Transverse colon (tissue), 4 donors: ENCODE results near the gene STARD9. TPM values are rescaled to one million over a fixed set of nuclear protein-coding genes. Genes with fewer than 3 reads are reported as not detected.

ENCODE experiments used
- DNase-seq: peaks from one replicate; pipeline ENCODE4 v3.0.0-alpha.2; 2019
- H3K27ac ChIP-seq, 4 donors: fragments of 200-600 bp; sonication (generic); 2 replicates each; pipeline ENCODE4 v1.5.1; 2016 to 2018; ENCODE audit warnings: inconsistent platforms in 4 of 4
- H3K27me3 ChIP-seq: fragments of 200-600 bp; sonication (generic); 2 replicates; pipeline ENCODE4 v1.5.1; 2017; ENCODE audit warnings: inconsistent platforms
- H3K36me3 ChIP-seq, 4 donors: fragments of 200-600 bp; sonication (generic); 2 replicates each; pipeline ENCODE4 v1.5.1; 2017 to 2019; ENCODE audit warnings: inconsistent platforms in 4 of 4
- H3K4me1 ChIP-seq, 4 donors: fragments of 200-600 bp; sonication (generic); 2 replicates each; pipeline ENCODE4 v1.5.1; 2017 to 2020; ENCODE audit warnings: inconsistent platforms in 4 of 4
- H3K4me3 ChIP-seq, 4 donors: fragments of 200-600 bp; sonication (generic); 1 replicate in 1 of 4; 2 replicates in 3 of 4; pipeline versions ENCODE4 v1.5.1 to v1.6.1; 2017 to 2019; ENCODE audit warnings: inconsistent platforms in 4 of 4
- H3K9me3 ChIP-seq, 2 donors: fragments of 200-600 bp; sonication (generic); 2 replicates each; pipeline ENCODE4 v1.5.1; 2017 to 2019; ENCODE audit warnings: inconsistent platforms in 2 of 2
- CTCF ChIP-seq, 5 experiments: fragments of 200-600 bp in 3 of 5; fragments of 450-650 bp in 2 of 5; sonication (generic) in 3 of 5; IDR thresholded peaks; 1 replicate in 2 of 5; 2 replicates in 3 of 5; pipeline ENCODE4 v1.5.1; 2016 to 2017; ENCODE audit warnings: antibody characterized with exemption in 5 of 5, inconsistent platforms in 3 of 5, mild to moderate bottlenecking in 2 of 5, moderate library complexity in 1 of 5
- EP300 ChIP-seq: sonication (generic); formaldehyde crosslinking; IDR thresholded peaks from one replicate; pipeline ENCODE4 v1.6.1; 2017; ENCODE audit warnings: antibody characterized with exemption, low read depth
- POLR2A ChIP-seq: fragments of 450-650 bp; IDR thresholded peaks from one replicate; pipeline ENCODE4 v1.6.1; 2016; ENCODE audit warnings: antibody characterized with exemption, mild to moderate bottlenecking, moderate library complexity
- POLR2AphosphoS5 ChIP-seq, 3 donors: sonication (generic); formaldehyde crosslinking; IDR thresholded peaks; one replicate each; pipeline ENCODE4 v1.6.1; 2016; ENCODE audit warnings: antibody characterized with exemption in 3 of 3
- WGBS, 2 donors: methylation state at CpG; one replicate each; pipeline ENCODE4 v1.1.5; 2018; ENCODE audit warnings: low coverage in 1 of 2; 5-methylcytosine and 5-hydroxymethylcytosine counted together
- in situ Hi-C, 4 donors: fragments of 200-750 bp; cut with MboI; loops; one replicate each; pipeline versions ENCODE4 v1.15.0 to v1.15.1; 2017; ENCODE audit warnings: low sequenced_read_pairs in 3 of 4, low pct_ligation_motif_present in 1 of 4, low pct_unique_long_range_greater_than_20kb in 1 of 4
- intact Hi-C: fragments of 100-400 bp; cut with DNase I; formaldehyde crosslinking; loops from one replicate; pipeline ENCODE4 v1.15.1; 2023; ENCODE audit warnings: low total_unique reads
- total RNA-seq, 4 donors: library from RNA; depleted of rRNA; stranded (reverse); fragments of >200 nt; gene quantifications; one replicate each; pipeline ENCODE4 v1.1.0, GENCODE V29; 2016

Gene STARD9
- total RNA-seq, 4 donors from 2014 or later: 11.1 to 52.5 (median 22.4) TPM

GRCh38 chr15:42728560-42728959, 153.2 kb downstream of the STARD9 start:
- DNase-seq: no peak
- no peak for TF ChIP-seq POLR2AphosphoS5 (IDR thresholded peaks at IDR 0.05)
- no peak for TF ChIP-seq CTCF (IDR thresholded peaks at IDR 0.05)
- TF ChIP-seq POLR2A: no peak
- TF ChIP-seq EP300: no peak
- Histone ChIP-seq H3K27ac (no peak overlapping the region), H3K4me3 (no peak overlapping the region), H3K27me3 (no peaks in the 10 kb centered on the region), H3K36me3 (peaks cover 0 to 58% (median 25%) of the 10 kb centered on the region in 4 donors), H3K4me1 (no peaks in the 10 kb centered on the region), H3K9me3 (no peaks in the 10 kb centered on the region)
- intact Hi-C loops: no loop called here
- 86% methylated on average over 5 of the region's 5 CpGs; no CpG with 5 or more reads in 1 of the 2 donors for WGBS, 2 donors
- in situ Hi-C loops: loop anchor here in 1 of 4 donors (25.0 kb wide), 1 partner anchor 184 kb away; the partner anchor contains the start of gene TTBK2

GRCh38 chr15:42728972-42729371, 153.6 kb downstream of the STARD9 start:
- Histone ChIP-seq H3K36me3 (peaks cover 0 to 55% (median 23%) of the 10 kb centered on the region in 4 donors), H3K4me3 (no peak overlapping the region), H3K9me3 (no peaks in the 10 kb centered on the region), H3K4me1 (no peaks in the 10 kb centered on the region), H3K27ac (no peak overlapping the region), H3K27me3 (no peaks in the 10 kb centered on the region)
- intact Hi-C loops: no loop called here
- TF ChIP-seq EP300 (no peak), POLR2AphosphoS5 (IDR thresholded peaks at IDR 0.05) (no peak), POLR2A (no peak), CTCF (IDR thresholded peaks at IDR 0.05) (no peak)
- WGBS, 2 donors: 80 to 84% methylated on average over 5 to 14 of the region's 14 CpGs
- no peak for DNase-seq
- in situ Hi-C loops: loop anchor here in 1 of 4 donors (25.0 kb wide), 1 partner anchor 183 kb away; the partner anchor contains the start of gene TTBK2

GRCh38 chr15:42729409-42729808, 154.0 kb downstream of the STARD9 start:
- 92% methylated on average over 6 of the region's 7 CpGs; no CpG with 5 or more reads in 1 of the 2 donors for WGBS, 2 donors
- no peaks in the 10 kb centered on the region for H3K4me1 ChIP-seq
- TF ChIP-seq POLR2A (no peak), POLR2AphosphoS5 (IDR thresholded peaks at IDR 0.05) (no peak), CTCF (IDR thresholded peaks at IDR 0.05) (no peak), EP300 (no peak)
- H3K27ac ChIP-seq: no peak overlapping the region
- no peak overlapping the region for H3K4me3 ChIP-seq
- no peaks in the 10 kb centered on the region for H3K27me3 ChIP-seq
- peaks cover 0 to 50% (median 21%) of the 10 kb centered on the region in 4 donors for H3K36me3 ChIP-seq
- H3K9me3 ChIP-seq: no peaks in the 10 kb centered on the region
- DNase-seq: no peak
- intact Hi-C loops: no loop called here
- in situ Hi-C loops: loop anchor here in 1 of 4 donors (25.0 kb wide), 1 partner anchor 183 kb away; the partner anchor contains the start of gene TTBK2

- in situ Hi-C loops: loop anchor here in 3 of 4 donors (10.0 to 25.0 kb wide), 2 partner anchors 182 to 195 kb away; partner anchors contain the start of gene TTBK2 (in 3 of the 3)
- no peak overlapping the region for H3K27ac ChIP-seq
- no peak for DNase-seq
- no peaks in the 10 kb centered on the region for H3K27me3 ChIP-seq
- H3K4me1 ChIP-seq: peaks cover 0 to under 1% (median under 1%) of the 10 kb centered on the region in 4 donors
- TF ChIP-seq EP300 (no peak), POLR2A (no peak), CTCF (IDR thresholded peaks at IDR 0.05) (no peak), POLR2AphosphoS5 (IDR thresholded peaks at IDR 0.05) (no peak)
- no peak overlapping the region for H3K4me3 ChIP-seq
- no peaks in the 10 kb centered on the region for H3K9me3 ChIP-seq
- 86% methylated on average over 6 of the region's 8 CpGs; no CpG with 5 or more reads in 1 of the 2 donors for WGBS, 2 donors
- intact Hi-C loops: no loop called here
- H3K36me3 ChIP-seq: peaks cover 0 to 43% (median 17%) of the 10 kb centered on the region in 4 donors
Measured at GRCh38 chr15:42730135-42730534, 154.7 kb downstream of the STARD9 start.
